ENCODE data around the gene PRDX3.

The PRDX3 gene

DNA sequence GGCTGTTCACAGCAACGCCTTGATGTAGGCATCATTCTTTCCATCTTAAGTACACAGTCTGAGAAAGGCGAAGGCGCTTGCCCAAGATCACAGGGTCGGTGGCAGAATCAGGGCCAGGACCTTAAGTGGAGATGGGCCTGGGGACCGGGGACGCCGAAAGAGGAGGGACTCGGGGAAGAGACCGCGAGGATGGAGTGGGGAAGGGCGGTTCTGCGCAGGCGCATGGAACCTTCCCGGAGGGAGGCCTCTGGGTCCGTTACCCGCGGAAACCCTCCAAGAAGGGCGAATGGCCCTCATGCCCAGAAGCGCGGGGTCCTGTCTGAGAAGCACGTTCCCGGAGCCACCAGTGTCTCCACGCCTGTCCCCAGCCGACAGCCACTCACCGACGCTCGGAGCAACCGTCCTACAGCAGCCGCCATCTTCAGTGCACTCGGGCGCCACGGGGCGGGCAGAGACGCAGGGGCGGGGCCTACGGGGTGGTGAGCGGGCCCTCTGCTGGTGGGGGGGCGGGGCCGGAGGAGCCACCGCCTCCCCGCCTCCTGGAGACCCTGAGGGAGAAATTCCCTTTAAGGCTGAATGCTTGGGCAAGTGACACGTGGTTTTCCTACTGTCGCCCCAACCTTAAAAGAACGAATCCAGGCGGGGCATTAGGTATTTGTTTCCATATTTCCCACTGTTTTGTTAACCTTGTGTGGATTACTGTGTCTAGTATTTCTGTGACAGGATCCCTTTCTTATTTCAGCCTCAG, at the start of gene PRDX3:
Gene PRDX3 (minus strand): TSS at position 441 of the 748 bp plus-strand sequence. CDS start 22 bp downstream, at position 419.
- peak; percentile 87 to 94 (median 92) for DNase-seq

DNA sequence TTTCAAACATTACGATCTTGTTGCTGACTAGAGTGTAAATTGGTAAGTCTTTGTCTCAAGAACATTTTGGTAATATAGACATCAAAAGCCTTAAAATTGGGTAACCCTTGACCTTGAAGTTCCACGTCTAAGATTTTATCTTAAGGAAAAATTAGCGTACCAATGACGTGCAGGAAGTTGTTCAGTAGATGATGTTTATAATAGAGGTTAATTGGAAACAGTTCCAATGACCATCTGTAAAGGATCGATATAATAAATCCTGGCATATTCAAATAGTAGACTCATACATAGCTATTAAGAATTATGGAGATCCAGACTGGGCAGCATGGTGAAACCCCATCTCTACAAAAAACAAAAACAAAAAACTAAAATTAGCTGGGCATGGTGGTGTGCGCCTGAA, 49.2 kb upstream of the PRDX3 start:
- DNase-seq = no peak

- no peak for DNase-seq
Observed at GRCh38 chr10:119225083-119225658, 46.6 kb upstream of the PRDX3 start.

DNA sequence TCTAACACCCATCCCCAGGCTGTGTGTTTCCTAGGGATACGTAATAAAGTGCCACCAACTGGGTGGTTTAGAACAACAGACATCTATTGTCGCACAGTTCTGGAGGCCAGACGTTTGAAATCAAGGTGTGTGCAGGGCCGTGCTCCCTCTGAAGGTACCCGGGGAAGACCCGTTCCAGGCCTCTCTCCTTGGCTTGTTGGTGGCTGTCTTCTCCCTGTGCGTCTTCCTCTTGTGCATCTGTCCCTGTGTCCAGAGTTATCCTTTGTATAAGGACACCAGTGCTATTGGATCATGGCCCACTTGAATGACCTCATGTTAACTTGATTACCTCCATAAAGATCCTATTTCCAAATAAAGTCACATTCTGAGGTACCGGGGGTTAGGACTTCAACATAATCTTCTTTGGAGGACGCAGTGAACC, 44.4 kb upstream of the PRDX3 start:
- DNase-seq = no peak

DNA sequence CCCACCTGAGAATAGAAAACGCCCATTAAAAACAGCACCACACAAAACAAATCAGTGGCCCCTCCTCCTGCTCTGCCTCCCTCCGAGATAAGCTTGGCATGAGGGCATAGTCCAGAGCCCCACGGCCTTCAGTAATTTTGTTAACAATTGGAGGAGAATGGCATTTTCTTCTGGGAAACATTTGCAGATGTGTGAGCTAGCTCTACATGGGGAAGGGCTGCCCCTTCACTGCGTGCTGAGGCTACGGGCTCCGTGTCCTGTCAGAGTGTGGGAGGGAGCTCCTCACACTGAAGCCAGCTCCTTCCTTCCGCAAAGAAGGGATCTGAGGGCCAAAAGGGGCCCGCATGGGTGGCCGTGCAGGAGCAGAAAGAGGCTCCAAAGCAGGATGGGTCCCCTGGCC, 43.9 kb upstream of the PRDX3 start:
- no peak for DNase-seq

DNA sequence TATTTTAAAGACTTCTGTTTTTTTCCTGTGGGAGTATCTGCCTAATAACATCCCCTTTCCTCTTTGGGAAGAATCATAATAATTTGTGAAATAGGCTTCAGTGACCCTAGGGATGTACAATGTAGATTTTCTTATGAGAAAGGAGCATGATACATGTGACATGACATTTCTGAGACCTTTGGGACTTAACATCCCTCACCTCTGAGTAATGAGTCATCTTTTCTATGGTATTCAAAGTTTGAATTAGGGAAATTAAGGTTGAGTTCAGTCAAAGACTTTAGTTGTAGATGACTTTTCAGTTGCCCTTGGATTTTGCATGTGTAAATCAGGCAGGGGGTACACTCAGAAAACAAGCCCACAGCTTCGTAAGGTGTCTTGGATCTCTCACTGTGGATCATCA, 43.1 kb upstream of the PRDX3 start:
- no peak for DNase-seq

DNA sequence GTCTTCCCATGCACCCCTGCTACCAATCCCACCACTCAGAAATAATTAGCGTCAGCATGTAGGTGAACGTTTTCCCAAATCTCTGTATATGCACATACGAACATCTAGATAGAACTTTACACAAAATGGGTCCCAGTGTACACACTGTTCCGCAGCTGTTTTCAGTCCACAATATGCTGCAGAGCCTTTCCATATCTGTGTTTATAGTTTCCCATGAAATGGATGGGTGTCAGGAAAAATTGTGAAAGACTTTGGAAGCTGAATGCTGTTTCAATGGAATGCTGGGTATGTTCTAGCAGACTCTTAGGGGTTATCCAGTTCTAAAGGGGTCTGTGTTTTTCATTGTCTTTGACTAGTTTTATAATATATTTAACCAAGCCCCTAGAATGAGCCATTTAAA, 42.6 kb upstream of the PRDX3 start:
- DNase-seq = no peak

- no peak for DNase-seq
Observed at GRCh38 chr10:119219871-119220270, 41.3 kb upstream of the PRDX3 start.

DNA sequence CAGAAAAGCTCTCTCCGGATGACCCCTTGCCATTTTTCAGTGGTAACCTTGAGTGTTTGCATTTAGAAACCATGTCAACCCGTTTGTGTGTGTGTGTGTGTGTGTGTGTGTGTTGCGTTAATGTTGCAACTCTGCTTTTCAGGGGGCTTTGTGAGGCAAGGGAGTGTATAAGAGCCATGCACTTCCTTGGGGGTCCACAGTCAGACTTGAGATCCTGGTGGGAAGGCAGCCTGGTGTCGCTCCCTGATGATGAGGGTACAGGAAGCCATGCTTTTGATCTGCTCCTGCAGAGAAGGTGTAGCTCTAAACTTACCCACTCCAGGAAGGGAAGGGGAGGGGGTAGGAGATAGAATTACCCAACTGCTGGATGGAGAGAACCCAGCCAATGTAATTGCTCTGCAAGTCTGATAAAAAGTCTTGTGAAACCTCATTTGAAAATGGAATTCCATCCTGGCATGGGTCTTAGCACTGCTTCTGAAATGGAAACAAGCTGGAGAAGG, 39.4 kb upstream of the PRDX3 start:
- DNase-seq = no peak

DNA sequence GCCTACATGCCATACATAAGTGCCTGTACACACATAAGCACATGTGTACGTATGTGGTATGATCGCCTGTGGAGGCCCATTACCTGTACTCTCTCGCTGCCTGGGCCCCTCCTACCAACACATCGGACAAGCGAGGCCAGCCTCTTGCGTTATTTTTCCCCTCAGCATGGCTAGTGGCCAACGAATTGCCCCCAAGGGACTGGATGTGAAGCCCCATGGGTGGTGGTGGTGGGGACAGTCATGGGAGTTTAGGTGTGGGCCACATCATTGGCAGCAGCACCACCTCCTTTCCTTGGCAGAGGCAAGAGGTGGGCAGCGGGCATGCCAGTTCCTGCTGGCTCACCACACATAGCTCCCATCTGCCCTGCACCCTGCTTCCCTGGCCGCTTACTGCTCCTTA, 38.8 kb upstream of the PRDX3 start:
- no peak for DNase-seq

DNA sequence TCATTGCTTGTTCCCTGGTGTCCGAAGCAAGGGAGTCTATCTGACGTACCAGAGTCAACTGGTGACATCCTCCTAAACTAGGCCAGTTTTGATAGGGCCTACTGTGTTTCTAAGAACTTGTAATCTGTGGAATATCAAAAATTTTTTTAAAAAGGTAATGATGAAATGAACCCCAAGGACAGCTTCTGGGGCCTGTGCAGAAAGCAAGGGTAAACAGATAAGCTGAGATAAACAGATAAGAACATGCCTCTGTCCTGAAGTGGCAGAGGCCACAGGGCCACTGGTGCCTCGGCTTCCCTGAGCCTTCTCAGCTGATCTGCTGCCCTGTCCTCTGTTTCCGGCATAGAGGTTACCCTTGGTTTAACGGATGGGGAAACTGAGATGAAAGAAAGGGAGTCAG, 37.5 kb upstream of the PRDX3 start:
- no peak for DNase-seq

GRCh38 chr10:119215371-119215770, 36.8 kb upstream of the PRDX3 start:
- DNase-seq = no peak

DNA sequence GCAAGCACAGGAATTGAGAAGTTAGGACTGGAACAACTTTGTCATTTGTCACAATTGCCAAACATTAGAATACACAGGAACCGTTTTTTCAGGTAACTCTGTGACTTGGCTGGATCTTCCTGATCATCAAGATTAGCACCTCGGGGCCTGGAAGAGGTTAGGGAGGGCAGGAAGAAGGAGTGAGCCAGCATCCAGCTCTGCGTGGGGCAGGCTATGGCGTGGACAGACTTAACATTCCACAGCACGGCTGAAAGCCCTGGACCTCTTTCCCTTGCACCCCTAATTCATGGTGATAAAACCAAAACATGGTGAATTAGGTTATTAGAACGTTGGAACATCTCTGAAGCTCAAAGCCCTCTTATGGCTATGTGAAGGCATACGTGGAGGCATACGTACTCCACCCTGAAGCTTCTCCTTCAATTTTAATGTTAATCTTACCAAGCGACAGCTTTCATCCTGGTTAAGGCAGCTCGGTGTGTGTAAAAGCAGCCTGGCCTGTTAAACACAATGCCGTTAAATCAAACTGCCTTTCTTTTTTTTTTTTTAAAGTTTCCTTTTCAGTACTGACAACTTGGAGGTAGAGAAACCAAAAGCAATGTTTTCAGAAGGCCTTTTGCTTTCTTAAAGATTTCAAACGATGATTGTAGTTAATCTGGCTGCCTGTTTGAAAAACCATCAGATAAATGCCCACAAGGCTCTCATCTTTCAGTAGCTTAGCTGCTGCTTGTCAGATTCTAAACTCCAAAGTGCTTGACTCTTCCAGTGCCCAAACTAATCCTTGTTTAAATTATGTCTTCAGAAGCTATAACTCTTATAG, 33.2 kb upstream of the PRDX3 start:
- no peak for DNase-seq

DNA sequence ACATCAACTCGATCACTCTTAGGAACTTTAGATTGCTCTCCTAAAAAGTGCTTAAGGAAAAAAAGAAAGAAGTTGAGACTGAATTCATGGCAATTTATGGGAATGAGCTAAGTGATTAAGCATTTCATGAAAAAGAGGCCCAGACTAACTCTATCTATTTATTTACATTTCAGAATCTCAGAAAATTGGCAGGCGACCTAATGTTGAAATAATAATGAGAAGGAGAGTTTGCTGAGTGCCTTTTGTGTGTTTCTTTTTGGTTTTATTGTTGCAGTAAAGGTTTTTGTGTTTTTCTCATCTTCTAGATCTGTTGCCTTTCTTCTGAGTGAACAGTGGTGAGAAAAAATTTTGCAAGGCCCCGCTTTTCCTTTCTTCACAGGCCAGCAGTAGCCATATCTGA, 32.6 kb upstream of the PRDX3 start:
- no peak for DNase-seq

GRCh38 chr10:119210633-119211032, 32.0 kb upstream of the PRDX3 start:
- DNase-seq = no peak

- DNase-seq = no peak
Observed at GRCh38 chr10:119209736-119210355, 31.2 kb upstream of the PRDX3 start.

GRCh38 chr10:119209035-119209735, 30.6 kb upstream of the PRDX3 start:
- peak; percentile 17 to 55 (median 29) for DNase-seq

DNA sequence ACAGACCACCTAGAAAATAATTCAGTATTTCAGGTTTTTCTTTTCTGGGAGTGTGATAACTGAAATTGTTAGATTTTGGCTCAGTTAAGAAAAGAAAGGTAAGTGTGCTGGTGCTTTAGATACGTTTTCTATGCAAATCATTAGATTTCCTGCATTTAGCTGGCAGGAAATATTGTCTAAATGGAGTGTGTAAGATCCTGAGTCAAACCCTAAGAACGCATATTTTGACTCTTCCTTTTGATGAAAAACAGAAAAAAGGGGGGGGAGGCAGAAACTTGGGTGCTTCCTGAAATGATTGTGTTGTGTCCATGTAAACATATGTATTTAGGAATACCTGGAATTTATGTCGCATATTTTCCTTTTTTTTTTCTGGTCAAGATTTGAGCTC, 29.9 kb upstream of the PRDX3 start:
- DNase-seq = peak in 1 of 3 experiments; percentile 18

DNA sequence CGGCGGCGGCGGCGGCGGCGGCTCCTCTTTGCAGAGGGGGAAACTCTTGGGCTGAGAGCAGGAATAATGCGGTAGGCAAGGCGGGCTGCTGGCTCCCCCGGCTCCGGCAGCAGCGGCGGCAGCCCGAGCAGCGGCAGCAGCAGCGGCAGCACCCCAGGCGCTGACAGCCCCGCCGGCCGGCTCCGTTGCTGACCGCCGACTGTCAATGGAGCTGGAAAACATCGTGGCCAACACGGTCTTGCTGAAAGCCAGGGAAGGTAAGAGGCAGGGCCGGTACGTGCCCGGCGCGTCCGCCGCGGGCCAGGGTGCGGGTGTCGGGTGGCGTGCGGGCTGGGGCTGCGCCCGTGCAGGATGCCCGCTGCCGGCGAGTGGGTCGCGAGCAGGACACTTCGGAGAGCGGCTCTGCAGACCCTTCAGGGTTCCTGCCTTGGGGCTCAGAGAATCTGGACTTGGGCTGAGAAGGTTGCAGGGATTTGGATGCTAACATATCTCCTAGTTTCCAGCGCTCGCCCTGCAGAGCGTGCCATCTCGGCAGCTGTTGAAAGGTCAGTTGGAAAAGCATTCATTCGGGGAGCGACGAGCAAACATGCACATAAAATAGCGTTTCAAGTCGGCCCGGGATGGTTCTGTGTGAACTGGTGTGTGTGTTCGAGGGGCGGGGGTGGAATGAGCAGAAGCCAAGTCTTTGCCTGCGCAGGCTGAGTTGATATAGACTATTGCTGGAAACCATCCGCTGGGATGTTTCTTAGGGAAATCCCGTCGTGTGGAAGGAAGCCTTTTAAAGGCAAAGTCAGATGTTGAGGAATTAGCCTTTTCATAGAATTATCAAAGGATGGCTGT, 29.3 kb upstream of the PRDX3 start:
- DNase-seq = peak in 2 of 3 experiments; percentile 59 to 62

- DNase-seq = peak; percentile 86 to 92 (median 89)
Observed at GRCh38 chr10:119207366-119207666, 28.7 kb upstream of the PRDX3 start, which contains the start of gene GRK5. TSS of gene GRK5 (plus strand) at chr10:119207571. CDS start at chr10:119207918, 347 bp downstream.

DNA sequence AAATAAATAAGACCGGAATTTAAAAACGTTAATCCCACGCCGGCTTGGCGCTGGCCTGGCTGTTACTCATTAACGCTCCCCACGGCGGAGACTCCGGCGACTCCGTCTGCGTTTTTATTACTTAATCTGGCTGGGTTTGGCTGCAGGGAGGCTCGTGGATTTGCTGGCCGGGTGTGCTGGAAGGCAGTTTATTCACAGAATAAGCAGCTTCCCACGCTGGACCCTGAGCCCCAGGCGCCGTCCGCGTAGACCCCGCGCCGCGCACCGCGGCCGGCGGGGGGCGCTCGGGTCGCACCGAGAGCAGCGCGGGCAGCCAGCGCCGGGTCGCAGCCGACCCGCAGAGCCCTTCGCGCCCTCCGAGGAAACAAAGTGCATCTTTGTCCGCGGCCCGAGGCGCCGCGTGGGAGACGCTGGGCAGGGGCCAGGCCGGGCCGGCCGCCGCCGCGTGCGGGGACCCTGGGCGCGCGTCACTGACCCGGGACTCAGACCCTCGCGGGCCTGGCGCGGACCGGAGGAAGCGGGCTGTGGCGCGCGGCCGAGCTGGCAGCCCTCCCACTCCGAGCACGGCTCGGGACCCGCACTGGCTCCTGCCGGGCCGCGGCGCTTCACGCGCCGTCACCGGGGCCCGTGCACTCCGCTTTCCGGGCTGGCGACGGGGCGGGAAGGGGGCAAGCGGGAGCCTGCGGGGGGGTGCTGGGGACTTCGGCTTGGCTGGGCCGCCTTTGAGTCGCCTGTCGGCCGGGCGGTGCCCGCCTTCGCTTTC, 28.2 kb upstream of the PRDX3 start:
- peak; percentile 46 to 77 (median 62) for DNase-seq
